SK-N-SH (cell line): ENCODE measurements around the gene CLASP1. TPM values are rescaled to one million over a fixed set of nuclear protein-coding genes. Genes with fewer than 3 reads are reported as not detected.

Source experiments
- CTCF ChIA-PET: fragments of 300-600, 350-600 bp; formaldehyde crosslinking; extraction: SDS; loops from one replicate; lab custom pipeline; 2021; lab: Yijun Ruan, JAX
- POLR2A ChIA-PET: fragments of 350-600 bp; sonication (Branson Sonifier 250); formaldehyde crosslinking; extraction: SDS; loops from one replicate; lab custom pipeline; 2020; ENCODE audit warnings: antibody characterized with exemption, inconsistent platforms; lab: Yijun Ruan, JAX
- DNase-seq: peaks from one replicate; pipeline ENCODE4 v3.0.0; 2012
- H2AFZ ChIP-seq: fragments of 200-600 bp; sonication (generic); 2 replicates; pipeline ENCODE4 v1.8.1; 2016; ENCODE audit warnings: antibody characterized with exemption, mild to moderate bottlenecking, low read depth
- H3F3A ChIP-seq: fragments of 200-600 bp; sonication (generic); replicated peaks from 2 replicates; pipeline ENCODE3; 2016; ENCODE audit warnings: antibody characterized with exemption, mild to moderate bottlenecking; ENCODE audit not compliant: insufficient read depth
- H3K27ac ChIP-seq, 2 experiments: fragments of 200-500 bp in 1 of 2; fragments of 200-600 bp in 1 of 2; sonication (Bioruptor generic) in 1 of 2; sonication (generic), shearing (Covaris generic) in 1 of 2; 2 replicates each; pipeline versions ENCODE4 v1.5.1 to v1.6.1; 2014 to 2016; ENCODE audit warnings: low read depth in 2 of 2, inconsistent platforms in 1 of 2, low read length in 1 of 2, mild to moderate bottlenecking in 1 of 2, mixed read lengths in 1 of 2
- H3K27me3 ChIP-seq: fragments of 200-600 bp; sonication (generic), shearing (Covaris generic); 2 replicates; pipeline ENCODE4 v1.6.1; 2016; ENCODE audit warnings: mixed run types; ENCODE audit not compliant: insufficient read depth
- H3K36me3 ChIP-seq, 2 experiments: fragments of 200-500 bp in 1 of 2; fragments of 200-600 bp in 1 of 2; sonication (Bioruptor generic) in 1 of 2; sonication (generic) in 1 of 2; replicated peaks in 1 of 2; 2 replicates each; pipeline versions ENCODE3 to v1.5.1; 2014 to 2016; ENCODE audit warnings: low read length in 1 of 2, mild to moderate bottlenecking in 1 of 2; ENCODE audit not compliant: insufficient read depth in 2 of 2, control insufficient read depth in 1 of 2
- H3K4me1 ChIP-seq, 2 experiments: fragments of 200-500 bp in 1 of 2; fragments of 200-600 bp in 1 of 2; sonication (Bioruptor generic) in 1 of 2; sonication (generic), shearing (Covaris generic) in 1 of 2; 2 replicates each; pipeline versions ENCODE4 v1.5.1 to v1.6.1; 2014 to 2016; ENCODE audit warnings: low read depth in 1 of 2, low read length in 1 of 2, mixed run types in 1 of 2; ENCODE audit not compliant: insufficient read depth in 2 of 2, control insufficient read depth in 1 of 2
- H3K4me2 ChIP-seq: fragments of 200-600 bp; sonication (generic), shearing (Covaris generic); 2 replicates; pipeline ENCODE4 v1.6.1; 2017; ENCODE audit warnings: mixed run types
- H3K4me3 ChIP-seq, 2 experiments: fragments of 200-500 bp in 1 of 2; fragments of 200-600 bp in 1 of 2; sonication (Bioruptor generic) in 1 of 2; sonication (generic), shearing (Covaris generic) in 1 of 2; 2 replicates each; pipeline versions ENCODE4 v1.5.1 to v1.8.1; 2014 to 2016; ENCODE audit warnings: low read depth in 2 of 2, inconsistent platforms in 1 of 2, low read length in 1 of 2, mild to moderate bottlenecking in 1 of 2, mixed read lengths in 1 of 2, moderate library complexity in 1 of 2
- H3K79me2 ChIP-seq: fragments of 200-600 bp; sonication (generic); 2 replicates; pipeline ENCODE4 v1.8.1; 2017; ENCODE audit warnings: mild to moderate bottlenecking; ENCODE audit not compliant: insufficient read depth
- H3K9ac ChIP-seq: fragments of 200-600 bp; sonication (generic); 2 replicates; pipeline ENCODE4 v1.6.1; 2017; ENCODE audit warnings: mixed run types
- H3K9me2 ChIP-seq: fragments of 200-600 bp; sonication (generic); 2 replicates; pipeline ENCODE4 v1.6.1; 2017; ENCODE audit warnings: mixed run types
- H3K9me3 ChIP-seq: fragments of 200-600 bp; sonication (generic); 2 replicates; pipeline ENCODE4 v1.6.1; 2017; ENCODE audit warnings: mixed run types, mild to moderate bottlenecking, moderate library complexity
- H4K20me1 ChIP-seq: fragments of 200-600 bp; sonication (generic); 2 replicates; pipeline ENCODE4 v1.6.1; 2017; ENCODE audit warnings: mild to moderate bottlenecking, mixed run types; ENCODE audit not compliant: insufficient read depth
- CTCF ChIP-seq: fragments of 200-600 bp; sonication (generic); IDR thresholded peaks from 2 replicates; pipeline ENCODE4 v1.6.1; 2017; ENCODE audit warnings: antibody characterized with exemption, mild to moderate bottlenecking, moderate library complexity
- FOXJ3 ChIP-seq: sonication (generic); formaldehyde crosslinking; IDR thresholded peaks from 2 replicates; pipeline ENCODE4 v1.5.1; 2020; ENCODE audit warnings: mild to moderate bottlenecking, missing genetic modification reagents
- GATA2 ChIP-seq: sonication (generic); formaldehyde crosslinking; IDR thresholded peaks from 2 replicates; pipeline ENCODE4 v1.5.0; 2020; ENCODE audit warnings: mild to moderate bottlenecking, missing genetic modification reagents
- JUND ChIP-seq: IDR thresholded peaks from 2 replicates; pipeline ENCODE4 v1.4.0; 2012
- PBX3 ChIP-seq: IDR thresholded peaks from 2 replicates; pipeline ENCODE4; 2012
- RCOR1 ChIP-seq: fragments of 150-350 bp; IDR thresholded peaks from 2 replicates; pipeline ENCODE4 v1.6.1; 2017; ENCODE audit warnings: antibody characterized with exemption, low read length
- REST ChIP-seq: IDR thresholded peaks from 2 replicates; pipeline ENCODE4 v1.6.1; 2012; ENCODE audit warnings: mild to moderate bottlenecking, low read depth, low read length, moderate library complexity
- SIN3A ChIP-seq: IDR thresholded peaks from 2 replicates; pipeline ENCODE4 v1.6.1; 2012; ENCODE audit warnings: low read depth, mild to moderate bottlenecking, low read length, moderate library complexity, borderline replicate concordance
- SMC3 ChIP-seq: IDR thresholded peaks from 2 replicates; pipeline ENCODE4 v1.6.1; 2012; ENCODE audit warnings: low read depth, low read length, improper control_type of control experiment
- TAF1 ChIP-seq: IDR thresholded peaks from 2 replicates; pipeline ENCODE4 v1.6.1; 2012; ENCODE audit warnings: low read depth, mild to moderate bottlenecking, low read length, moderate library complexity, borderline replicate concordance
- TCF12 ChIP-seq: IDR thresholded peaks from 2 replicates; pipeline ENCODE4 v1.4.0; 2012
- TEAD4 ChIP-seq: IDR thresholded peaks from 2 replicates; pipeline ENCODE4 v1.4.0; 2012; ENCODE audit warnings: mild to moderate bottlenecking, borderline replicate concordance; ENCODE audit not compliant: insufficient read depth
- USF2 ChIP-seq: fragments of 150-350 bp; IDR thresholded peaks from 2 replicates; pipeline ENCODE4 v1.6.1; 2017; ENCODE audit warnings: antibody characterized with exemption, low read length, low read depth, borderline replicate concordance
- ZBTB33 ChIP-seq: IDR thresholded peaks from 2 replicates; pipeline ENCODE4 v1.4.0; 2012; ENCODE audit warnings: low read depth, borderline replicate concordance
- WGBS: methylation state at CpG from one replicate; pipeline ENCODE4 v1.1.6; 2017; ENCODE audit warnings: low lambda C conversion rate; 5-methylcytosine and 5-hydroxymethylcytosine counted together
- polyA plus RNA-seq, 3 experiments: library from polyadenylated mRNA; depleted of rRNA; stranded (reverse); fragments of >200 nt; gene quantifications; 2 replicates each; pipeline ENCODE4 v1.2.3, GENCODE V29; 2012

CLASP1 gene
- polyA plus RNA-seq, 1 of the 3 experiments (the other 2 are of a cell fraction) = 4.9 TPM

GRCh38 chr2:121588357-121588756 is 60.9 kb downstream of the CLASP1 start:
- WGBS = 94% methylated on average over 1 of the region's 1 CpG
- TF ChIP-seq GATA2 (no peak), CTCF (no peak)
- no peaks in the 10 kb centered on the region for H3K9me3 ChIP-seq
- 0 out of 2 replicates have a peak overlapping the region, but pooled peaks have one; percentile 5 for H3K4me2 ChIP-seq
- DNase-seq = no peak
- no peaks in the 10 kb centered on the region for H4K20me1 ChIP-seq
- peaks cover 51% of the 10 kb centered on the region; the same call in 1 of the 2 replicates for H3K79me2 ChIP-seq
- no peak overlapping the region for H3K4me3 ChIP-seq
- 0 out of 4 replicates have a peak overlapping the region, but pooled peaks of 1 of the 2 experiments have one; percentile 4 for H3K27ac ChIP-seq
- H2AFZ ChIP-seq = no peak overlapping the region
- H3F3A ChIP-seq = no peaks in the 10 kb centered on the region
- H3K9ac ChIP-seq = no peak overlapping the region
- no peaks in the 10 kb centered on the region for H3K9me2 ChIP-seq
- H3K36me3 ChIP-seq = no peaks in the 10 kb centered on the region
- POLR2A ChIA-PET = no interaction called here
- peaks cover 0 to 3% of the 10 kb centered on the region in 2 experiments; a peak in 1 of 4 replicates for H3K4me1 ChIP-seq
- CTCF ChIA-PET = interaction anchor here (0.6 to 1.0 kb wide), 2 partner anchors 8 to 17 kb away, joined by 3 read pairs; no protein-coding TSS in a partner anchor
- H3K27me3 ChIP-seq = no peaks in the 10 kb centered on the region

- POLR2A ChIA-PET = interaction anchor here (0.5 kb wide), 1 partner anchor 33 kb away, joined by 6 read pairs; no protein-coding TSS in a partner anchor
- H3K9me2 ChIP-seq = no peaks in the 10 kb centered on the region
- H2AFZ ChIP-seq = no peak overlapping the region
- CTCF ChIA-PET = interaction anchor here (0.9 to 2.6 kb wide), 3 partner anchors 9 to 68 kb away, joined by 3 to 8 read pairs (median 4); no protein-coding TSS in a partner anchor
- H3F3A ChIP-seq = no peaks in the 10 kb centered on the region
- H3K79me2 ChIP-seq = peaks cover 46% of the 10 kb centered on the region; the same call in 1 of the 2 replicates
- WGBS = 98% methylated on average over 4 of the region's 4 CpGs
- H3K36me3 ChIP-seq = no peaks in the 10 kb centered on the region
- no peaks in the 10 kb centered on the region for H4K20me1 ChIP-seq
- H3K9me3 ChIP-seq = no peaks in the 10 kb centered on the region
- H3K9ac ChIP-seq = no peak overlapping the region
- H3K4me3 ChIP-seq = no peak overlapping the region
- no peaks in the 10 kb centered on the region for H3K27me3 ChIP-seq
- no peak overlapping the region for H3K4me2 ChIP-seq
- no peak for DNase-seq
- H3K27ac ChIP-seq = no peak overlapping the region
- H3K4me1 ChIP-seq = peaks cover 0 to 3% of the 10 kb centered on the region in 2 experiments; a peak in 1 of 4 replicates
- TF ChIP-seq PBX3 (no peak), TEAD4 (no peak), REST (no peak), TAF1 (no peak), CTCF (no peak), TCF12 (no peak), RCOR1 (no peak), SMC3 (no peak), ZBTB33 (no peak), JUND (no peak), USF2 (no peak), SIN3A (no peak), FOXJ3 (no peak)
Measured at GRCh38 chr2:121587131-121587530, 62.1 kb downstream of the CLASP1 start.
